Kidney (tissue), 14 donors: ENCODE results near the gene RSL1D1. TPM values are rescaled to one million over a fixed set of nuclear protein-coding genes. Genes with fewer than 3 reads are reported as not detected.

ENCODE experiments used
- DNase-seq, 5 donors: peaks; one replicate each; pipeline ENCODE4 v3.0.0-alpha.2; 2013 to 2020
- FAIRE-seq: peaks from 2 replicates; lab custom pipeline; 2012; peaks lifted over from hg19 to GRCh38; lab: Jason Lieb, UNC
- H3K27ac ChIP-seq, 2 donors: one replicate each; pipeline ENCODE4 v1.7.0; 2013; ENCODE audit warnings: low read depth in 2 of 2, low read length in 2 of 2, inconsistent platforms in 1 of 2
- H3K27me3 ChIP-seq: one replicate; pipeline ENCODE4 v1.7.1; 2013; ENCODE audit warnings: low read length, inconsistent platforms; ENCODE audit not compliant: control insufficient read depth, insufficient read depth
- H3K36me3 ChIP-seq, 3 donors: one replicate each; pipeline versions ENCODE4 v1.7.0 to v1.7.1; 2013; ENCODE audit warnings: low read length in 3 of 3, control low read depth in 1 of 3, inconsistent platforms in 1 of 3; ENCODE audit not compliant: insufficient read depth in 3 of 3, control insufficient read depth in 2 of 3
- H3K4me1 ChIP-seq, 3 donors: one replicate each; pipeline versions ENCODE4 v1.7.0 to v1.7.1; 2013; ENCODE audit warnings: low read length in 3 of 3, inconsistent platforms in 1 of 3, low read depth in 1 of 3; ENCODE audit not compliant: control insufficient read depth in 2 of 3, insufficient read depth in 2 of 3
- H3K4me3 ChIP-seq, 3 donors: one replicate each; pipeline versions ENCODE4 v1.7.0 to v1.8.1; 2013; ENCODE audit warnings: low read length in 3 of 3, control low read depth in 1 of 3, inconsistent platforms in 1 of 3
- H3K9ac ChIP-seq, 3 donors: one replicate each; pipeline versions ENCODE4 v1.7.0 to v1.7.1; 2013; ENCODE audit warnings: low read length in 3 of 3, control low read depth in 1 of 3, inconsistent platforms in 1 of 3
- H3K9me3 ChIP-seq, 3 donors: one replicate each; pipeline versions ENCODE4 v1.7.0 to v1.7.1; 2013; ENCODE audit warnings: low read length in 3 of 3, control low read depth in 1 of 3, inconsistent platforms in 1 of 3; ENCODE audit not compliant: control insufficient read depth in 2 of 3, insufficient read depth in 1 of 3
- intact Hi-C: fragments of 100-400 bp; cut with DNase I; formaldehyde crosslinking; loops from one replicate; pipeline ENCODE4 v1.11.1; 2022
- polyA plus RNA-seq: library from polyadenylated mRNA; stranded (reverse); fragments of 350-450 nt; fragmentation: Illumina TruSeq; extraction: RNeasy Lipid Tissue Mini Kit (QIAGEN cat#74804); gene quantifications from one replicate; pipeline ENCODE4 v1.2.3, GENCODE V29; 2014; ENCODE audit warnings: low read depth, low replicate concordance; ENCODE audit not compliant: insufficient read depth
- total RNA-seq: library from RNA; stranded (reverse); fragmentation: NEBNext Ultra II Directional; extraction: Animal tissue kit (Norgen Biotek cat#: 25700); gene quantifications from one replicate; pipeline ENCODE4 v1.2.1, GENCODE V29; 2021
- TF ChIP-seq, protein P1 (sequence below): IDR thresholded peaks from 3 replicates; pipeline ENCODE4 v1.5.1; 2012; ENCODE audit warnings: mild to moderate bottlenecking, moderate library complexity, borderline replicate concordance; ENCODE audit not compliant: insufficient read depth; ENCODE audit errors: extremely low read depth
- donor health status: control.
- donor health status: control.
- donor health status: control.
- donor health status: control.
- donor health status: control.
- donor health status: DM: yes; HTN: yes; CAD: no.
- donor health status: Normal renal cell carcinoma (clear cell type).

Gene RSL1D1
- total and polyA plus RNA-seq, 2 donors from 2014 or later = 55.5 to 101 TPM

DNA sequence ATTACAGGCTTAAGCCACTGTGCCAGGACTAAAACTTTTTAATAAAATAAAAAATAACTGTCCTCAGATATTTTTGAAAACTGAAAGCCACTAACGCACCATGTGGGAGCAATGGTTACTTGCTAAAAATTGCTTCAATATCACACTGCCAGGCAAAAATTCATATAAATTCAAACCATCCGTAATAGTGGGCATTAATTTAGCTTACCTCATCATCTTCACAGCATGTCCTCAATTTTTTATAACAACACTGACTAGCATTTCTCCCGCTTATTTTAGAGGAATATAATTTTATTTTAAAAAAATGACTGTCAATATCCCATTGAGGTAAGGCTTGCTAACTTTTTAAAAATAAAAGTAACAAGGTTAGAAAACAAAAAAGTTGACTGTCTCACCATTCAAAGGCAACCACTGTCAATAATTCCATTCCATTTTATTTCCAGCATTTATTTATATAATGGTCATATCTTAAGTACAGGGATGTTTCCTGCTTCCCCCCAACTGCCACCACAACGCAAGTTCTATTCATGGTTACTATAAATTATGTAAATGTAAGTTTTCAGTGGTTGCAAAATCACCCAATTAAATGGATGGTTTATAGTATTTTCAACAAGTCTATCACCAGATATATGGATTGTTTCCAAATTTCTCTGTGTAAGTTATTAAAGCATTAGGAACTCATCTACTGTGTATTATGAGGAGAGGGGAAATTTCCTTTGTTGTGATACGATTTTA, 39.1 kb upstream of the RSL1D1 start:
- DNase-seq = no peak
- intact Hi-C loops = no loop called here

DNA sequence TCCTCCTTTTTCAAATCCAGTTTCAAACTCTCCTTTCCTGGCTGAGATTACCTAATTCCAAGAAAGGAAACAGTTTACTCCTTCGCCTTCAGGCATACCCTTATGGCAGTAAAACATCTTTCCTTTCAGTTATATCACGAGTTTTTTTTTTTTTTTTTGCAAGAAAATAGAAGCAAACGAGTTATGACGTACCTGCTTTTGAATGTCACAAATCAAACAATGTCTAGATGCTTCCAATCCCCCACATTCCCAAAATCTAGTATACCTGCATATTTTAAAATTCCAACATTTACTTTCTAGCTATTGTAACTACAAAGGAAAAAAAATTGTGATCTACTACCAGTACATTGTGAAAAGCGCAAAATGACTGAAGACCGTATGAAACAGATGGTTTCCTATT, 35.5 kb upstream of the RSL1D1 start:
- TF ChIP-seq, protein P1, sequence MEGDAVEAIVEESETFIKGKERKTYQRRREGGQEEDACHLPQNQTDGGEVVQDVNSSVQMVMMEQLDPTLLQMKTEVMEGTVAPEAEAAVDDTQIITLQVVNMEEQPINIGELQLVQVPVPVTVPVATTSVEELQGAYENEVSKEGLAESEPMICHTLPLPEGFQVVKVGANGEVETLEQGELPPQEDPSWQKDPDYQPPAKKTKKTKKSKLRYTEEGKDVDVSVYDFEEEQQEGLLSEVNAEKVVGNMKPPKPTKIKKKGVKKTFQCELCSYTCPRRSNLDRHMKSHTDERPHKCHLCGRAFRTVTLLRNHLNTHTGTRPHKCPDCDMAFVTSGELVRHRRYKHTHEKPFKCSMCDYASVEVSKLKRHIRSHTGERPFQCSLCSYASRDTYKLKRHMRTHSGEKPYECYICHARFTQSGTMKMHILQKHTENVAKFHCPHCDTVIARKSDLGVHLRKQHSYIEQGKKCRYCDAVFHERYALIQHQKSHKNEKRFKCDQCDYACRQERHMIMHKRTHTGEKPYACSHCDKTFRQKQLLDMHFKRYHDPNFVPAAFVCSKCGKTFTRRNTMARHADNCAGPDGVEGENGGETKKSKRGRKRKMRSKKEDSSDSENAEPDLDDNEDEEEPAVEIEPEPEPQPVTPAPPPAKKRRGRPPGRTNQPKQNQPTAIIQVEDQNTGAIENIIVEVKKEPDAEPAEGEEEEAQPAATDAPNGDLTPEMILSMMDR = no peak
- Histone ChIP-seq H3K4me3 (no peak overlapping the region), H3K9me3 (no peaks in the 10 kb centered on the region), H3K36me3 (peaks cover 9 to 28% (median 12%) of the 10 kb centered on the region in 3 donors), H3K9ac (no peak overlapping the region), H3K4me1 (no peaks in the 10 kb centered on the region), H3K27ac (no peak overlapping the region), H3K27me3 (no peaks in the 10 kb centered on the region)
- intact Hi-C loops = no loop called here
- DNase-seq (no peak), FAIRE-seq (no peak)

More for the DNA sequence above, 39.1 kb upstream of the RSL1D1 start:
- Histone ChIP-seq H3K27ac (no peak overlapping the region), H3K27me3 (no peaks in the 10 kb centered on the region), H3K4me1 (no peaks in the 10 kb centered on the region), H3K9ac (no peak overlapping the region), H3K9me3 (no peaks in the 10 kb centered on the region), H3K4me3 (no peak overlapping the region), H3K36me3 (peaks cover 10 to 15% (median 12%) of the 10 kb centered on the region in 3 donors)
- FAIRE-seq = no peak
- TF ChIP-seq, protein P1 = no peak

DNA sequence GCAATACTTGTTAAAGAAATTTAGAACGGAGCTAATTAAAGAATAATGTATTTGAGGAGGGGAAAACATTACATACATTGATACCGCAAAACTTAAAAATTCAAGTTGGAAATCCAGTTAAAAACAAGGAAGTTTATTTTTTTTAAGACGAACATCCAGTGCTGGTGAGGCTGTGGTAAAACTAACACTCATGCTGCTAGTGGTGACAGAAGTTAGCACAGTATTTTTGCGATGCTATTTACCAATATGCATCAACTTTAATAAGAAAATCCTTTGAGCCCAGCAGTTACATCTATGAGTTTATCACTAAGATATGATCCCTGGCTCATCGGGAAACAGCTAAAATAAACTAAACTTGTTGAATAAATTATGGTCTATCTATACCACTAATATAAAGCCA, 32.7 kb upstream of the RSL1D1 start:
- Histone ChIP-seq H3K9me3 (no peaks in the 10 kb centered on the region), H3K27ac (no peak overlapping the region), H3K27me3 (no peaks in the 10 kb centered on the region), H3K36me3 (peaks cover 6 to 42% (median 17%) of the 10 kb centered on the region in 3 donors), H3K4me3 (no peak overlapping the region), H3K9ac (no peak overlapping the region), H3K4me1 (no peaks in the 10 kb centered on the region)
- TF ChIP-seq, protein P1 = no peak
- no peak for FAIRE-seq
- intact Hi-C loops = no loop called here
- DNase-seq = no peak

DNA sequence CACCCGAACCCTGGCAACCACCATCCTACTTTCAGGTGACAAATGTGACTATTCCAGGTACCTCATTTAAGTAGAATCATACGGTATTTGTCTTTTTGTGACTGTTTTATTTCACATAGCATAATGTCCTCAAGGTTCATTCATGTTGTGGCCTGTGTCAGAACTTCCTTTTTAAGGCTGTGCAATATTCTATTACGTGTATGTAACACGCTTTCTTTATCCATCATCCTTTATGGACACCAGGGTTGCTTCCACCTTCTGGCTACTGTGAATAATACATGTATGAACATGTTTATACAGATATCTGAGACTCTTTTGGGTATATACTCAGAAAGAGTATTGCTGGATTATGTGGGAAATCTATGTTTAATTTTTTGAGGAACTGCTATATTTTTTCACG, 28.7 kb upstream of the RSL1D1 start:
- no peaks in the 10 kb centered on the region for H3K4me1 ChIP-seq
- no peaks in the 10 kb centered on the region for H3K27me3 ChIP-seq
- FAIRE-seq (no peak), DNase-seq (no peak)
- TF ChIP-seq, protein P1 = no peak
- no peak overlapping the region for H3K9ac ChIP-seq
- no peaks in the 10 kb centered on the region for H3K9me3 ChIP-seq
- no peak overlapping the region for H3K27ac ChIP-seq
- H3K4me3 ChIP-seq = no peak overlapping the region
- H3K36me3 ChIP-seq = peaks cover 4 to 60% (median 32%) of the 10 kb centered on the region in 3 donors
- intact Hi-C loops = no loop called here
